Measurements from ENCODE around the gene P2RY1. TPM values are rescaled to one million over a fixed set of nuclear protein-coding genes. Genes with fewer than 3 reads are reported as not detected.

Gene P2RY1
- total and polyA plus RNA-seq, 4 donors = 3.3 to 20.2 (median 10.4) TPM

DNA sequence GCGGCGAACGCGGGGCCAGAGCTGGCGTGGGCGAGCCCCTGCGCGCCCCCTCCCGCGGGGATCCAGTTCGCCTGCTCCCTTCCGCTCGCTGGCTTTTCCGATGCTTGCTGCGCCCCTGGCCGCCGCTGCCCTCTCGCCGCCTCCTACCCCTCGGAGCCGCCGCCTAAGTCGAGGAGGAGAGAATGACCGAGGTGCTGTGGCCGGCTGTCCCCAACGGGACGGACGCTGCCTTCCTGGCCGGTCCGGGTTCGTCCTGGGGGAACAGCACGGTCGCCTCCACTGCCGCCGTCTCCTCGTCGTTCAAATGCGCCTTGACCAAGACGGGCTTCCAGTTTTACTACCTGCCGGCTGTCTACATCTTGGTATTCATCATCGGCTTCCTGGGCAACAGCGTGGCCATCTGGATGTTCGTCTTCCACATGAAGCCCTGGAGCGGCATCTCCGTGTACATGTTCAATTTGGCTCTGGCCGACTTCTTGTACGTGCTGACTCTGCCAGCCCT lies 721 bp downstream of the P2RY1 start:
- ATAC-seq (ENCODE audit: insufficient read depth, low FRiP score) (no peak), DNase-seq (peak in 2 of 3 donors; percentile 60 to 65)
- Histone ChIP-seq H3K4me1 (ENCODE audit: control insufficient read depth in 5 of 5, insufficient read depth in 5 of 5, low read length in 5 of 5) (peaks cover 4 to 30% (median 7%) of the 10 kb centered on the region in 5 donors), H3K36me3 (ENCODE audit: control insufficient read depth in 4 of 4, insufficient read depth in 4 of 4, low read length in 4 of 4) (no peaks in the 10 kb centered on the region), H3K27me3 (ENCODE audit: control insufficient read depth in 3 of 3, insufficient read depth in 3 of 3, low read length in 2 of 3) (no peaks in the 10 kb centered on the region), H3K4me3 (peak overlapping the region; percentile 71), H3K27ac (ENCODE audit: low read depth in 1 of 2, low read length in 1 of 2) (peak overlapping the region in 1 of 2 donors; percentile 92), H3K9ac (ENCODE audit: insufficient read depth in 1 of 2, low read length in 2 of 2) (peak overlapping the region; percentile 50 to 80), H3K9me3 (ENCODE audit: control insufficient read depth in 4 of 4, insufficient read depth in 3 of 4, low read length in 3 of 4) (no peaks in the 10 kb centered on the region)
- 2% methylated on average over 47 of the region's 47 CpGs for WGBS, 2 donors
- TF ChIP-seq, protein P1, sequence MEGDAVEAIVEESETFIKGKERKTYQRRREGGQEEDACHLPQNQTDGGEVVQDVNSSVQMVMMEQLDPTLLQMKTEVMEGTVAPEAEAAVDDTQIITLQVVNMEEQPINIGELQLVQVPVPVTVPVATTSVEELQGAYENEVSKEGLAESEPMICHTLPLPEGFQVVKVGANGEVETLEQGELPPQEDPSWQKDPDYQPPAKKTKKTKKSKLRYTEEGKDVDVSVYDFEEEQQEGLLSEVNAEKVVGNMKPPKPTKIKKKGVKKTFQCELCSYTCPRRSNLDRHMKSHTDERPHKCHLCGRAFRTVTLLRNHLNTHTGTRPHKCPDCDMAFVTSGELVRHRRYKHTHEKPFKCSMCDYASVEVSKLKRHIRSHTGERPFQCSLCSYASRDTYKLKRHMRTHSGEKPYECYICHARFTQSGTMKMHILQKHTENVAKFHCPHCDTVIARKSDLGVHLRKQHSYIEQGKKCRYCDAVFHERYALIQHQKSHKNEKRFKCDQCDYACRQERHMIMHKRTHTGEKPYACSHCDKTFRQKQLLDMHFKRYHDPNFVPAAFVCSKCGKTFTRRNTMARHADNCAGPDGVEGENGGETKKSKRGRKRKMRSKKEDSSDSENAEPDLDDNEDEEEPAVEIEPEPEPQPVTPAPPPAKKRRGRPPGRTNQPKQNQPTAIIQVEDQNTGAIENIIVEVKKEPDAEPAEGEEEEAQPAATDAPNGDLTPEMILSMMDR (IDR thresholded peaks at IDR 0.05; ENCODE audit: control extremely low read depth, extremely low read depth) = no peak

DNA sequence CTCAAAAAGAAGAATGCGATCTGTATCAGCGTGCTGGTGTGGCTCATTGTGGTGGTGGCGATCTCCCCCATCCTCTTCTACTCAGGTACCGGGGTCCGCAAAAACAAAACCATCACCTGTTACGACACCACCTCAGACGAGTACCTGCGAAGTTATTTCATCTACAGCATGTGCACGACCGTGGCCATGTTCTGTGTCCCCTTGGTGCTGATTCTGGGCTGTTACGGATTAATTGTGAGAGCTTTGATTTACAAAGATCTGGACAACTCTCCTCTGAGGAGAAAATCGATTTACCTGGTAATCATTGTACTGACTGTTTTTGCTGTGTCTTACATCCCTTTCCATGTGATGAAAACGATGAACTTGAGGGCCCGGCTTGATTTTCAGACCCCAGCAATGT lies 1.3 kb downstream of the P2RY1 start:
- no peak for ATAC-seq (ENCODE audit: insufficient read depth, low FRiP score)
- Histone ChIP-seq H3K4me1 (ENCODE audit: control insufficient read depth in 5 of 5, insufficient read depth in 5 of 5, low read length in 5 of 5) (peaks cover 4 to 30% (median 7%) of the 10 kb centered on the region in 5 donors), H3K9ac (ENCODE audit: insufficient read depth in 1 of 2, low read length in 2 of 2) (peak overlapping the region in 1 of 2 donors; percentile 78), H3K4me3 (peak overlapping the region; percentile 71), H3K27ac (ENCODE audit: low read depth in 1 of 2, low read length in 1 of 2) (peak overlapping the region in 1 of 2 donors; percentile 92), H3K27me3 (ENCODE audit: control insufficient read depth in 3 of 3, insufficient read depth in 3 of 3, low read length in 2 of 3) (no peaks in the 10 kb centered on the region), H3K9me3 (ENCODE audit: control insufficient read depth in 4 of 4, insufficient read depth in 3 of 4, low read length in 3 of 4) (no peaks in the 10 kb centered on the region), H3K36me3 (ENCODE audit: control insufficient read depth in 4 of 4, insufficient read depth in 4 of 4, low read length in 4 of 4) (no peaks in the 10 kb centered on the region)
- TF ChIP-seq, protein P1 (IDR thresholded peaks at IDR 0.05; ENCODE audit: control extremely low read depth, extremely low read depth) = no peak
- no peak for DNase-seq
- WGBS, 2 donors = 58 to 76% methylated on average over 14 of the region's 14 CpGs

DNA sequence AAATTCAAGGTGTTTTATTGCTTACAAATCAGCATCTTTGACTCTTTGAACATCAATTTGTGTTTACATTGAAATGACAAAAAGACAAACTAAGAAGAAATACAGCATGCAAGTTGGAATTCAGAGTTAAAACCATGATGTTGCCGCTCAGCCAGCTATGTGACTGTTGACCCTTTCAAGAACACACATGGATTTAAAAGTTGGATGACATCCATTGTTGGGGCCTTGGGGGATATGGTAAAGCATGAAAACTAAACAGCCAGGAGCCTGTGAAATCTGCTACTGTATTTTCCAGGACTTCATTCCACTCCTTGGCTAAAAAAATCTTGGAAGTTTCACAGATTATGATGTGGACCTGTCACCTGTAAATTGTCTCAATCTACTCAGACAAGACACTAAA lies 4.6 kb downstream of the P2RY1 start:
- Histone ChIP-seq H3K27me3 (ENCODE audit: control insufficient read depth in 3 of 3, insufficient read depth in 3 of 3, low read length in 2 of 3) (no peaks in the 10 kb centered on the region), H3K4me1 (ENCODE audit: control insufficient read depth in 5 of 5, insufficient read depth in 5 of 5, low read length in 5 of 5) (peaks cover 4 to 30% (median 7%) of the 10 kb centered on the region in 5 donors), H3K9me3 (ENCODE audit: control insufficient read depth in 4 of 4, insufficient read depth in 3 of 4, low read length in 3 of 4) (no peaks in the 10 kb centered on the region), H3K9ac (ENCODE audit: insufficient read depth in 1 of 2, low read length in 2 of 2) (no peak overlapping the region), H3K27ac (ENCODE audit: low read depth in 1 of 2, low read length in 1 of 2) (no peak overlapping the region), H3K4me3 (no peak overlapping the region), H3K36me3 (ENCODE audit: control insufficient read depth in 4 of 4, insufficient read depth in 4 of 4, low read length in 4 of 4) (no peaks in the 10 kb centered on the region)
- ATAC-seq (ENCODE audit: insufficient read depth, low FRiP score) (no peak), DNase-seq (peak in 2 of 3 donors; percentile 60 to 66)
- WGBS, 2 donors = 68 to 74% methylated on average over 1 of the region's 1 CpG
- TF ChIP-seq, protein P1 (IDR thresholded peaks at IDR 0.05; ENCODE audit: control extremely low read depth, extremely low read depth) = no peak

DNA sequence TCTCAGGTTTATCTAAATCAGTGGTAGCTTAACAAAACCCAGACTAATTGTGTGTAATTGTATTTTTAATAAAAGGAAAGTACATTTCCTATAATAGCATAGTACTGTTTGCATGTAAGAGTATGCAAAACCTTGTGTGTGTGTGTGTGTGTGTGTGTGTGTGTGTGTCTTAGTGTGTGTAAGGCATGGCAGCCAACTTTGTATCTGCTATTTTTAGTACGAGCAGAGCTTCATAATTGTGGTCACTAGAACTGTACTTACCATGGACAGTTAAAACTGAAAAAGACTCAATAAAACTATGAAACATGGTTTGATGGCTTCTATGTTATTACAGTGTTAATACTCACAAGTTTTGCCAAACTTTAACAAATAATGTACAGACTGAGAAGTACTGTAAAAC lies 6.2 kb downstream of the P2RY1 start:
- Histone ChIP-seq H3K27me3 (ENCODE audit: control insufficient read depth in 3 of 3, insufficient read depth in 3 of 3, low read length in 2 of 3) (no peaks in the 10 kb centered on the region), H3K36me3 (ENCODE audit: control insufficient read depth in 4 of 4, insufficient read depth in 4 of 4, low read length in 4 of 4) (no peaks in the 10 kb centered on the region), H3K4me1 (ENCODE audit: control insufficient read depth in 5 of 5, insufficient read depth in 5 of 5, low read length in 5 of 5) (peaks cover 0 to 28% (median 7%) of the 10 kb centered on the region in 5 donors), H3K27ac (ENCODE audit: low read depth in 1 of 2, low read length in 1 of 2) (no peak overlapping the region), H3K4me3 (no peak overlapping the region), H3K9ac (ENCODE audit: insufficient read depth in 1 of 2, low read length in 2 of 2) (no peak overlapping the region), H3K9me3 (ENCODE audit: control insufficient read depth in 4 of 4, insufficient read depth in 3 of 4, low read length in 3 of 4) (no peaks in the 10 kb centered on the region)
- 58 to 61% methylated on average over 1 of the region's 1 CpG for WGBS, 2 donors
- peak in 1 of 3 donors; percentile 42 for DNase-seq
- TF ChIP-seq, protein P1 (IDR thresholded peaks at IDR 0.05; ENCODE audit: control extremely low read depth, extremely low read depth) = no peak
- ATAC-seq (ENCODE audit: insufficient read depth, low FRiP score) = no peak
